Smooth muscle cell (in vitro differentiated cells): ENCODE measurements around the gene SCAPER. TPM values are rescaled to one million over a fixed set of nuclear protein-coding genes. Genes with fewer than 3 reads are reported as not detected.
"Not testable (repeated sequence)": the region's sequence is repeated elsewhere in the genome, so short reads cannot be mapped to it uniquely, and the experiment has no call there.

Experiments
- DNase-seq: peaks from one replicate; lab custom pipeline; 2025; ENCODE audit not compliant: unreplicated experiment; lab: John Stamatoyannopoulos, UW
- H2AFZ ChIP-seq: fragments of 200-600 bp; sonication (generic); 2 replicates; pipeline ENCODE4 v1.6.0; 2016; ENCODE audit warnings: antibody characterized with exemption, low read depth, mild to moderate bottlenecking
- H3F3A ChIP-seq: fragments of 200-600 bp; sonication (generic); 2 replicates; pipeline ENCODE4 v1.6.0; 2017; ENCODE audit warnings: antibody characterized with exemption, low read depth
- H3K27ac ChIP-seq: fragments of 200-600 bp; sonication (generic); 2 replicates; pipeline ENCODE4 v1.5.1; 2016; ENCODE audit warnings: low read depth, mild to moderate bottlenecking
- H3K27me3 ChIP-seq: fragments of 200-600 bp; sonication (generic); 2 replicates; pipeline ENCODE4 v1.6.1; 2016; ENCODE audit warnings: low read depth, mild to moderate bottlenecking
- H3K36me3 ChIP-seq: fragments of 200-600 bp; sonication (generic); 2 replicates; pipeline ENCODE4 v1.5.1; 2016; ENCODE audit warnings: low read depth
- H3K4me1 ChIP-seq: fragments of 200-600 bp; sonication (generic); 2 replicates; pipeline ENCODE4 v1.5.1; 2016; ENCODE audit warnings: low read depth
- H3K4me2 ChIP-seq: fragments of 200-600 bp; sonication (generic); 2 replicates; pipeline ENCODE4 v1.6.0; 2016; ENCODE audit warnings: mild to moderate bottlenecking
- H3K4me3 ChIP-seq: fragments of 200-600 bp; sonication (generic); 2 replicates; pipeline ENCODE4 v1.5.1; 2016; ENCODE audit warnings: mild to moderate bottlenecking
- H3K79me2 ChIP-seq: fragments of 200-600 bp; sonication (generic); 2 replicates; pipeline ENCODE4 v1.6.0; 2016; ENCODE audit warnings: low read depth, mild to moderate bottlenecking
- H3K9ac ChIP-seq: fragments of 200-600 bp; sonication (generic); 2 replicates; pipeline ENCODE4 v1.6.0; 2016; ENCODE audit warnings: low read depth
- H3K9me3 ChIP-seq: fragments of 200-600 bp; sonication (generic); replicated peaks from 2 replicates; pipeline ENCODE4 v1.5.1; 2016; ENCODE audit warnings: low read depth
- H4K20me1 ChIP-seq: fragments of 200-600 bp; sonication (generic); 2 replicates; pipeline ENCODE4 v1.6.0; 2016; ENCODE audit warnings: low read depth
- CTCF ChIP-seq: fragments of 200-600 bp; sonication (generic); IDR thresholded peaks from 2 replicates; pipeline ENCODE4 v1.5.1; 2017; ENCODE audit warnings: borderline replicate concordance, mild to moderate bottlenecking, antibody characterized with exemption; ENCODE audit not compliant: insufficient read depth, poor library complexity, severe bottlenecking
- WGBS: methylation state at CpG from one replicate; pipeline ENCODE4 v1.1.7; 2016; ENCODE audit warnings: low lambda C conversion rate; 5-methylcytosine and 5-hydroxymethylcytosine counted together
- polyA plus RNA-seq: library from polyadenylated mRNA; unstranded; fragments of >200 nt; fragmentation: Nextera tagmentation; extraction: Ambion mirVana; gene quantifications from 2 replicates; pipeline ENCODE4 v1.2.1, GENCODE V29; 2016
- total RNA-seq: library from RNA; depleted of rRNA; stranded (reverse); fragments of >200 nt; gene quantifications from 2 replicates; pipeline ENCODE4 v1.2.3, GENCODE V29; 2014

SCAPER gene
- total and polyA plus RNA-seq, 2 experiments from 2014 or later, result 6.6 to 34.3 TPM

GRCh38 chr15:76321602-76322001 lies 583.5 kb downstream of the SCAPER start:
- Histone ChIP-seq H3K27me3 (no peaks in the 10 kb centered on the region), H3K9me3 (no peaks in the 10 kb centered on the region), H2AFZ (no peak overlapping the region), H3F3A (no peaks in the 10 kb centered on the region), H3K36me3 (no peaks in the 10 kb centered on the region), H3K79me2 (no peaks in the 10 kb centered on the region), H3K4me1 (no peaks in the 10 kb centered on the region), H3K9ac (no peak overlapping the region), H3K4me2 (no peak overlapping the region), H3K27ac (no peak overlapping the region), H3K4me3 (no peak overlapping the region), H4K20me1 (no peaks in the 10 kb centered on the region)
- DNase-seq, result no peak
- TF ChIP-seq CTCF, result no peak
- 94% methylated on average over 5 of the region's 5 CpGs for WGBS

GRCh38 chr15:76321171-76321570 lies 584.0 kb downstream of the SCAPER start:
- no peak overlapping the region for H2AFZ ChIP-seq
- H3K27ac ChIP-seq, result no peak overlapping the region
- no peaks in the 10 kb centered on the region for H3K9me3 ChIP-seq
- H3K4me2 ChIP-seq, result no peak overlapping the region
- H3K9ac ChIP-seq, result no peak overlapping the region
- H3K79me2 ChIP-seq, result no peaks in the 10 kb centered on the region
- no peaks in the 10 kb centered on the region for H3K36me3 ChIP-seq
- TF ChIP-seq CTCF, result no peak
- no peaks in the 10 kb centered on the region for H3K4me1 ChIP-seq
- H3F3A ChIP-seq, result no peaks in the 10 kb centered on the region
- H4K20me1 ChIP-seq, result no peaks in the 10 kb centered on the region
- no peaks in the 10 kb centered on the region for H3K27me3 ChIP-seq
- 74% methylated on average over 10 of the region's 10 CpGs for WGBS
- DNase-seq, result no peak
- no peak overlapping the region for H3K4me3 ChIP-seq

GRCh38 chr15:76320012-76320411 lies 585.1 kb downstream of the SCAPER start:
- H3K4me2 ChIP-seq, result no peak overlapping the region
- 91% methylated on average over 6 of the region's 6 CpGs for WGBS
- H3K27me3 ChIP-seq, result no peaks in the 10 kb centered on the region
- TF ChIP-seq CTCF, result no peak
- no peak for DNase-seq
- no peak overlapping the region for H3K4me3 ChIP-seq
- no peak overlapping the region for H3K27ac ChIP-seq
- no peaks in the 10 kb centered on the region for H4K20me1 ChIP-seq
- H3K9ac ChIP-seq, result no peak overlapping the region
- H3F3A ChIP-seq, result no peaks in the 10 kb centered on the region
- H3K36me3 ChIP-seq, result no peaks in the 10 kb centered on the region
- no peaks in the 10 kb centered on the region for H3K9me3 ChIP-seq
- H3K79me2 ChIP-seq, result no peaks in the 10 kb centered on the region
- H3K4me1 ChIP-seq, result no peaks in the 10 kb centered on the region
- H2AFZ ChIP-seq, result no peak overlapping the region

GRCh38 chr15:76313731-76314130 lies 591.4 kb downstream of the SCAPER start:
- no peak overlapping the region for H3K4me3 ChIP-seq
- no peak overlapping the region for H3K4me2 ChIP-seq
- no peaks in the 10 kb centered on the region for H3K9me3 ChIP-seq
- H3K79me2 ChIP-seq, result peaks cover 20% of the 10 kb centered on the region
- H3K36me3 ChIP-seq, result no peaks in the 10 kb centered on the region
- no peaks in the 10 kb centered on the region for H3K27me3 ChIP-seq
- H3F3A ChIP-seq, result no peaks in the 10 kb centered on the region
- 85% methylated on average over 5 of the region's 5 CpGs for WGBS
- no peak overlapping the region for H2AFZ ChIP-seq
- peaks cover 17% of the 10 kb centered on the region for H4K20me1 ChIP-seq
- H3K27ac ChIP-seq, result no peak overlapping the region
- TF ChIP-seq CTCF, result no peak
- peaks cover 7% of the 10 kb centered on the region for H3K4me1 ChIP-seq
- H3K9ac ChIP-seq, result no peak overlapping the region
- DNase-seq, result no peak

- Histone ChIP-seq H3K79me2 (peaks cover 26% of the 10 kb centered on the region), H4K20me1 (peaks cover 23% of the 10 kb centered on the region)
- not testable (repeated sequence) for H3K27me3 ChIP-seq, H3K4me2 ChIP-seq, H3K9ac ChIP-seq, DNase-seq, H3K36me3 ChIP-seq, H3F3A ChIP-seq, H3K4me1 ChIP-seq, H3K9me3 ChIP-seq, H3K4me3 ChIP-seq, H3K27ac ChIP-seq, H2AFZ ChIP-seq
- WGBS, result 92% methylated on average over 4 of the region's 4 CpGs
Measured at GRCh38 chr15:76313175-76313567, 592.0 kb downstream of the SCAPER start.
